ENCODE measurements around the gene OR14A16.

Gene OR14A16, protein sequence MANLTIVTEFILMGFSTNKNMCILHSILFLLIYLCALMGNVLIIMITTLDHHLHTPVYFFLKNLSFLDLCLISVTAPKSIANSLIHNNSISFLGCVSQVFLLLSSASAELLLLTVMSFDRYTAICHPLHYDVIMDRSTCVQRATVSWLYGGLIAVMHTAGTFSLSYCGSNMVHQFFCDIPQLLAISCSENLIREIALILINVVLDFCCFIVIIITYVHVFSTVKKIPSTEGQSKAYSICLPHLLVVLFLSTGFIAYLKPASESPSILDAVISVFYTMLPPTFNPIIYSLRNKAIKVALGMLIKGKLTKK

GRCh38 chr1:247824023-247824422 lies at the start of gene OR14A16:
Gene OR14A16, minus strand, starts transcription at chr1:247824119. Its CDS starts 8,390 bp downstream, at chr1:247815729.
- FAIRE-seq = no peak

DNA sequence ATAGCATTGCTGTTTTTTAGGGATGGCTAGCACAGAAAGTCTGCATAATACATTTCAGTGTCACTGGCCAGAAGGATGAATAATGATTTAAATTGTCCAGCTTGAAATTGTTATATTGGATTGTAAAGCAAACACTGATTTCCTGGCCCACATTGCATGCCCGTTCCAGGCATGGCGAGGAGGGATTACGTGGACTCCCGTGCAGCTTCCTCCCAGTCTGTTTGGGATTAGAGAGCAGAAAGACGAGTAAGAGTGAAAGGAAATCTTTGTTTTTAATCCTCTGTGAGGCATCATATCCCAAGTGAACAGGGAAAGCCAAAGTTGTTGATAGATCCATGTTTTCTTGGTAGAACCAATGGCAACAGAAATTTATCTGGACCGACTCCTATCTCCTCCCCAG lies 41.5 kb upstream of the OR14A16 start:
- no peak for FAIRE-seq

DNA sequence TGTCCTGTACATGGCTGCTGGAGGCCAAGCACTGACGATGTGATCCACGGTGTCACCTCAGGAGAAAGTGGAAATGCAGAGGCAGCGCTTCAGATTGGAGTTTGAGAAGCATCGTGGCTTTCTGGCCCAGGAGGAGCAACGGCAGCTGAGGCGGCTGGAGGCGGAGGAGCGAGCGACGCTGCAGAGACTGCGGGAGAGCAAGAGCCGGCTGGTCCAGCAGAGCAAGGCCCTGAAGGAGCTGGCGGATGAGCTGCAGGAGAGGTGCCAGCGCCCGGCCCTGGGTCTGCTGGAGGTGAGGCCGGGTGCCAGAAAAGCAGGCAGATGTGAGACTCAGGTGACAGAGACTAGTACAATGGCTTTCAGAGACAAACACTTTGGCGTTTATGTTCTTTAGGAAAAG lies 40.7 kb upstream of the OR14A16 start:
- FAIRE-seq = no peak

DNA sequence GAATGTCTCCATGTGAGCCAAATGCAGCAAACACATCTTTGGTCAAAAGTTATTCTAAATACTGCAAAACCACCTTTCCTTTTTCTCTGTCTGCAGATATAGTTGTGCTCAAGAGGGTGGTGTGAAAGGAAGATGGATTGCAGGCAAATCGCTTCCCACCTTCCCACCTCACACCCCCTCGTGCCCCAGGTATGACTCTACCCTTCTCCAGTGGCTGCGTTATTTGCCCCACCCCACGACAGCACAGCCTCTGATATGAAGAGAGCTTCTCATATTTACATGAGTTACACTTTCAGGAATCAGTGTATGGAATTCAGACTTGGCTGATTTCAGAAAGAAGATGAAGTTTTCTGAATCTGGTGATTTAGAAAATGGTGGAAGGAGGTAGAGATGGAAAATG lies 38.8 kb upstream of the OR14A16 start:
- no peak for FAIRE-seq

DNA sequence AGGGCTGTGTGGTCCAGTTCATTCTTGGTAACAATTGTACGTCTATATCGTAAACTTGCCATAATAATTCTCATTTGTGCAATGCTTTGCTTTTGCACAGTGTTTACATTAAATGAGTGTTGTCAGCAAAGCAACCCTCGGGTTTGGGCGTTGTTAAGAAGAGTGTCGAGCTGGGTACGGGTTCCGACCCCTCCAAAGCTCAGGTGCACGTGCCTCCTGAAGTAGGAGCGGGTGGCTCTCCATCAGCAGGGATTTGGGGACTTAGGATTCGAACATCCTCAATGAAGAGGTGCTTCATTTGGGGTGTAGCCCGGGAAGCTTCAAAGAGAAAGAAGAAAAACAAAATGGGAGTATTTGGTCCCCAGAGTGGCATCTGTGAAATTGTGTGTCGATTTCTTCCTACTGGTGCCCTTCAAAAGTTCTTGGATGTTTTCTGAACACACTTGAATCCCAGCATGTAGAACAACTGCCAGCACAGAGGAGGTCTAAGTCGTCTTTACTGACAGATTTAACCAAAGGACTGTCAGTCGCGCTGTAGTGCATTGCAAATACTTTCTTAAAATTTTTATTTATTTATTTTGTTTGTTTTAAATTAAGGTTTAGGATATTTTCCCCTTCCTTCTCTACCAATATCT lies 34.2 kb upstream of the OR14A16 start:
- FAIRE-seq = no peak

DNA sequence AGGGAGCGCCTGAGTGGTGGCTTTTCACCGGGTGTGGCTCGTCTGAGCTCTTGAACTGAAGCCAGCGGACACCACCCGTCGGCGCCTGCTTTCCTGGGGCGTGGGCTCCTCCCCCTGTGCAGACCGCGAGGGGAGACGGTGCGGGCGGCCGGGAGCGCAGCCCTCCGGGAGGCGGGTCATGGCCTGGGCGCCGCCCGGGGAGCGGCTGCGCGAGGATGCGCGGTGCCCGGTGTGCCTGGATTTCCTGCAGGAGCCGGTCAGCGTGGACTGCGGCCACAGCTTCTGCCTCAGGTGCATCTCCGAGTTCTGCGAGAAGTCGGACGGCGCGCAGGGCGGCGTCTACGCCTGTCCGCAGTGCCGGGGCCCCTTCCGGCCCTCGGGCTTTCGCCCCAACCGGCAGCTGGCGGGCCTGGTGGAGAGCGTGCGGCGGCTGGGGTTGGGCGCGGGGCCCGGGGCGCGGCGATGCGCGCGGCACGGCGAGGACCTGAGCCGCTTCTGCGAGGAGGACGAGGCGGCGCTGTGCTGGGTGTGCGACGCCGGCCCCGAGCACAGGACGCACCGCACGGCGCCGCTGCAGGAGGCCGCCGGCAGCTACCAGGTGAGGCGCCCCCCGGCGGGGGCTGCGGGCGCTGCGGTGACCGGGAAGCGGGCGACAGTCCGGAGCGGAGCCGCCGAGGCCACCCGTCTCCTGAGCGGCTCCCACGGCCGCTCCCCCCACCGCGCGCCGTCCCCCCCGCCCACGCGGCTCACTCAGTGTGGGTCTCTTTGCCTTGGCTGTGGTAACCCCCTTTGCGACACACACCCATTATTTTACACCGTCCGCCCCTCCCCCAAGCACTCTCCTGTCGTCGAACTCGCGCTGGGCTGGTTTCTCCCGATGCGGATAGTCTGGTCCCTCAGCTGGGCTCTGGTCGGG lies 33.4 kb upstream of the OR14A16 start, which contains the start of gene TRIM58:
Gene TRIM58 (plus strand): TSS at position 119 of the 916 bp plus-strand sequence. CDS start 60 bp downstream, at position 179.
- FAIRE-seq = no peak

DNA sequence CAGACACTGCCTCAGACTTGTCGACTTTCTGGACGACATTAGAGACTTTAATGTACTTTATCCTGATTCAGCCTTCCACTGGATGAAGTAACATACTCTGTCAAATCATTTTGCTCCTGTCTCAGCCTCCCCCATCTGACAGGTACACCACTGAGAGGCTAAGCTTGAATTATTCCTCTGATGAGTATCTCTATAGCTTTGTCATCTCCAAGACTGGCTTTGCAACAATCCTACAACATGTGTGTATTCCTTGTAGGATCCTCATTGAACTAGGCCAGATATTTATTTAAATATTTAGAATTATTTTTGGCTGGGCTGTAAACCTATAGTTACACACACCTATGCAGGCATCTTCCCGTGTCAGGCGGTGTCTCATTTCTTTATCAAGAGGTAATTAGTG lies 32.0 kb upstream of the OR14A16 start:
- no peak for FAIRE-seq

DNA sequence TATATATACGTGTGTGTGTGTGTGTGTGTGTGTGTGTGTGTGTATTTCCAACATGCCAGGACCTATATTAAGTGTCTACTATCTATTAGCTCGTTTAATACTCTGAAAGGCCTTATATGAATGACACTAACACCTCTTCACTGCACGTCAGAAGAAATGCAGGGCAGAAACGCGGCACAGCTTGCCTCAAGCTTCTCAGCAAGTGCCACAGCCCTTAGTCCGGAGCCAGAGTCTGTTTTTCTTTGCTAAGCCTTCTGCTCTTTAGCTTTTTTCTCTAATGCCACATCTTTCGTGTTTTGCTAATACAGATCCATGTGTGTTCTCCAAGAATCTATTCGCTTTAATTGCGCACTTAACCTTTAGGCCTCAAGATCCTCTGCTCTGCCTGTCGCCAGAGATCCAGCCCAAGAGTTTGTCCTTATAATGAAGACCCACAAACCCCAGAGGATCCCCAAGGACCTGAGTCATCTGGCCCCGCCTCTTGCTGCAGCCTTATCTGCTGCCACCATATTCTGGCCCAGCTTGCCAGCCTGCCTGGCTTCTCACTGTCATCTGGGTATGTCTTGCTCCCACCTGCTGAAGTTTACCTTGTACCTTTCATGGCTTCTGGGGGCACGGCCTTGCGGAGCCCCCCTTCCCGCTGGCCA lies 31.1 kb upstream of the OR14A16 start:
- FAIRE-seq = no peak

DNA sequence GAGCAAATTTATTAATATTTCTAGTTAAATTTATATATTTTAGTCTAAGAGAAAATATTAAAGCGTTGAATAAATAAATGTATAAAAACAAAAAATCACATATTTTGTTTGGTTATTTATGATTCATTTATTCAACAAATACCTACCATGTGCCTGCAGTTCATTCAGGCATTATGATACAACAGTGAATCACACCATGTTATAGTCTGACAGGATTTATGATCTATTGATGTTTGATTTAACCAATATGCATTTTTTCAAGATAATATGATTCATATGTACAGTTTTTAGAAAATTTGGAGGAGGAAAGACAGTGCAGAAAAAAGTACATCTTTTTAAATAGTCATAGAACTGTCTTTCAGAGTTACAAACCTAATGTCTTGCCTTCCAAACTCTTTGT lies 25.7 kb upstream of the OR14A16 start:
- no peak for FAIRE-seq

DNA sequence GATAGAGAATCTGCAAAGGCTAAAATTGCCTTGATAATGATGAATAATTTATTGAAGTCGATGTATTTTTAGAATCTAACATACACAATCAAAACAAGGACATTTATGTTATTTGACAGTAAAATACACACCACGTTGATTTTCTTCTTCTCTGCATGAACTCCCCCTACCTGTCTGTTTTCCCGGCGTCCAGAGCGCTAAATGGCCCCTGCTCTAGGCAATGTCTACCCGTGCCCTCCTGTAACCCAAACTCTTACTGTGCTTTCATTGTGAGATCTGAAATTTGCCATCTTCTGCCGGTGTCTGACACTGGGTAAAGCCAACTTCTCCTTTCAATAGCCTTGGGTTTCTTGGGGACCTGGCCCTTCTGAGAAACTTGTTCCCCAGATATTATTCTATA lies 24.4 kb upstream of the OR14A16 start:
- no peak for FAIRE-seq

- FAIRE-seq = no peak
These were observed 21.7 kb upstream of the OR14A16 start for GRCh38 chr1:247845693-247846017.

- FAIRE-seq = no peak
These were observed 21.2 kb upstream of the OR14A16 start for GRCh38 chr1:247845011-247845692.

DNA sequence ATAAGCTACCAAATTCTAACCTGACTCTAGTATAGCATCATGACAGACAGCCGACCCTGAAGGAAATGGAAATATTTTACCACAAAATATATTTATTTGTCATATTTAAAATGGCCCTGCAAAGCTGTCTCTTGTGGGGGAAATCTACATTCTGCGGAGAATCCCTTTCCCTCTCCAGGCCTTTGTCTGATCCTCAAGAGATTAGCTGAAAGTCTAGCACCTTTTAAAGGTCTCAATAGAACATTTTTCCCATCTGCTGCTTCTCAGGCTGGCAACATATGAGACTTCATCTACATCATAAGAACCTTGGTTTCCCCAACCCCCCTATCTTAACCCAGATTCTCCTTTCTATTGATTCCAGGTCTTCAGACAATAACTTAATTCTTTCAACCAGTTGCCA lies 19.5 kb upstream of the OR14A16 start:
- FAIRE-seq = no peak

DNA sequence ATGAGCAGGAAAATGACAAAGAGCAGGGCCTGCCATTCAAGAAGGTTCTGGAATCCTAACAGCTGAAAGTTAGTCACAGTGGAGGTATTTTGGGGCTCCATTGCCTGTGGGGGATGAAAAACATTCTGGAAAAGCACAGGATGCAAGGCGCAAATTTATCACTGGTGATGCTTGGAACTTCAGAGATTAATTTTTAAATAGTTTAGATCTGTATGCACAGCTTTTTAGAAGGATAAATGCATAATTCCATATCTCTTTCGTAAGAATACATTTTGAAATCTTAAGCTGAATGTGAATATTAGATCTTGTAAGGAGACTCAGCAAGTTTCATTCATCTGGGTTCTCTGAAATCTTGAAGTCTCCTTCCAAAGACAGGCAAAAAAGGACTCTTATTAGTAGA lies 17.9 kb upstream of the OR14A16 start, which contains the start of gene OR11L1:
Gene OR11L1 (minus strand): TSS at position 101 of the 400 bp plus-strand sequence. CDS start 0 bp downstream, at position 101.
- FAIRE-seq = no peak

GRCh38 chr1:247840818-247841217 lies 16.9 kb upstream of the OR14A16 start:
- FAIRE-seq = no peak

DNA sequence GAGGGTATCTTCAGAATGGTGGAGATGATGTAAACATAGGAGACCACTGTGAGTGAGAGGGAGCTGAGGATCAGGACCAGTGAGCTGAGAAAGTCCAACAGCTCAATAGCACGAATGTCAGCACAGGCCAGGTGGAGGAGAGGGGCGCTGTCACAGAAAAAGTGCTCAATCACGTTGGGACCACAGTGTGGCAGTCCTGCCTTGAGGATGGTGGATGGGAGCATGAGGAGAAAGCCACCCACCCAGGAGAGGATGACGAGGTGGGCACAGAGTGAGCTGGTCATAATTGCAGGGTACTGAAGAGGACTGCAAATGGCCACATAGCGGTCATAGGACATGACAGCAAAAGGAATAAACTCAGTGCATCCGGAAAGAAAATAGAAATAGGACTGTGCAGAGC lies 9.7 kb upstream of the OR14A16 start:
- no peak for FAIRE-seq

- no peak for FAIRE-seq
These were observed 5.7 kb upstream of the OR14A16 start for GRCh38 chr1:247829656-247830055.

DNA sequence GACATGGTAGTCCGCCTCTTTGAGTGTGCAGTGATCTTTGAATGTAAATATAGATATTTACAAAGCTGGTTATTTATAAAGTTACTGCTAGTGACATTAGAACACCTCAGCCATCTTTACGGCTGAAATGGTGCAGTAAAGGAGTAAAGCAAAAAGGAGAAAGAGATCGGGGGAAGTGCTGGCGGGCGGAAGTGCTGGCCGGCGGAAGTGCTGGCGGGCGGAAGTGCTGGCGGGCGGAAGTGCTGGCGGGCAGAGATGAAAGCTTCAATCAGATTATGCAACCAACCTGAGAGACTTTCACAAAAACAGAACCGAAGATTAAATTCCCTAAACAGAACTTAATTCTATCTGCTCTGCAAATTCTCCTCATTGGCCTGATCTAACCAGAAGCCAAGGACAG lies 1.4 kb upstream of the OR14A16 start:
- FAIRE-seq = no peak

DNA sequence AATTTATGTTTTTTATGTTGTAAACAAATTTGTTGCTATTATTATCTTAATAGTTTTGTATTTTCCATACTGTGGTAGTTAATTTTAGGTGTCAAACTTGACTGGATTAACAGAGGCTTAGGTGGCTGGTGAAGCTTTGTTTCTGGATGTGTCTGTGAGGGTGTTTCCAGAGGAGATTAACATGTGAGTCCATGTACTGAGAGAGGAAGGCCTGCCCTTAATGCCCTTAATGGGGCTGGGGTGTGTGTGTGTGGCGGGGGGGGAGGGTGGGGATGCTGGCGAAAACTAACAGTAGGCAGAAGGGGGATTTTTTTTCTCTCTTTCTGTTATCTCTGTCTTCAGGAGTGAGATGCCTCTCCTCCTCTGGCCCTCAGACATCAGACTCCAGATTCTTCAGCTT lies 1.9 kb downstream of the OR14A16 start:
- FAIRE-seq = no peak

GRCh38 chr1:247812637-247813036 lies 11.3 kb downstream of the OR14A16 start:
- FAIRE-seq = no peak

DNA sequence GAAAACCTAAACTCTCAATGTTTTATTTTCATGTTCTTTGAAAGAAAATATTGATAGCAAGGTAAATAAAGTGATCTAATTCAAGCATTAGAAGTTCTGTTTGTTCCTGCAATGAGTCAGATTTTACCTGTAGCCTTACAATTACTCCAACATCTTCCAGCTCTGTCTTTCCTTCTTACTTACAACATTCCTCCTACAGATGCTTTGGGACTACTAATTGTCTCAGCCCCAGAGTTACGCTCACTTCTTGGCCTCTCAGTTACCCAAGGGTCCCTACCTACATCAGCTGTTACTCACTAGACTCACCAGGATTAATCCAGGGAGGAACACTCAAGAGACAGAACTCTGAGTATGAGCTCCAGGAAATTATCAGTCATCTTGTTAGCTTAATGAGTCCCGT lies 26.4 kb downstream of the OR14A16 start:
- no peak for FAIRE-seq

DNA sequence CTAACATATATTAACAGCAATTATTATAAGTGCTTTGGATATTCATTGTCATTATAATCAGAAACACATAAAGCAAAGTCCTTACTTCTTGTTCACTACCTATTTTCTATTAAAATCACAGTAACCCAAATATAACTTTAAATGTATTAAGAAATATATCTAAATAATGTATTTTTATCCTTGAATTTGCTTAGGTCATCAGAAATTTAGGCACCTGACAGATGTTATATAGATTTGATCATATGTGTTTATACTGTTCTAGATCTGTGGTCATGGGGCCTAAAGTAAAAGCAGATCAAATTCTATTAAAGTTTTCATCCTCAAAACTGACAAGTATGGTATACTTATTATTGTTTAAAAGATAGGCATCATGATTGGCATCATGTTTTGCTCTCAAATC lies 54.3 kb downstream of the OR14A16 start:
- FAIRE-seq = no peak
